H1 (cell line): ENCODE measurements around the gene ADK.

Experiments
- BCL11A ChIP-seq, 2 experiments: IDR thresholded peaks; one replicate each; pipeline ENCODE4 v1.6.1; 2011; ENCODE audit warnings: low read depth in 2 of 2, low read length in 2 of 2, mild to moderate bottlenecking in 2 of 2
- EZH2 ChIP-seq: fragments of 200-600 bp; sonication (generic); IDR thresholded peaks from 2 replicates; pipeline ENCODE4 v1.7.1; 2012; ENCODE audit warnings: low read depth, mild to moderate bottlenecking, moderate library complexity, low read length, inconsistent platforms; ENCODE audit not compliant: severe bottlenecking
- HDAC2 ChIP-seq, 2 experiments: fragments of 300-600 bp in 1 of 2; sonication (generic) in 1 of 2; IDR thresholded peaks; 2 replicates each; pipeline ENCODE4 v1.6.1; 2011 to 2012; ENCODE audit warnings: low read depth in 2 of 2, low read length in 2 of 2, mild to moderate bottlenecking in 2 of 2, moderate library complexity in 2 of 2, borderline replicate concordance in 1 of 2, inconsistent platforms in 1 of 2
- MAX ChIP-seq: IDR thresholded peaks from 2 replicates; pipeline ENCODE4 v1.6.1; 2012; ENCODE audit warnings: inconsistent platforms
- POLR2AphosphoS5 ChIP-seq: IDR thresholded peaks from 2 replicates; pipeline ENCODE4 v1.6.1; 2011; ENCODE audit warnings: low read depth, low read length
- RFX5 ChIP-seq: IDR thresholded peaks from 2 replicates; pipeline ENCODE4 v1.6.1; 2011; ENCODE audit warnings: low read depth, low read length, improper control_type of control experiment, borderline replicate concordance
- USF2 ChIP-seq: IDR thresholded peaks from 2 replicates; pipeline ENCODE4 v1.6.1; 2011; ENCODE audit warnings: low read length, improper control_type of control experiment

- no peak for TF ChIP-seq EZH2
- TF ChIP-seq MAX, result no peak
- no peak for TF ChIP-seq HDAC2 (IDR thresholded peaks at IDR 0.05; ENCODE audit: borderline replicate concordance in 1 of 2, low read depth in 2 of 2, low read length in 2 of 2)
- TF ChIP-seq POLR2AphosphoS5, result no peak
- TF ChIP-seq USF2, result no peak
- TF ChIP-seq RFX5, result no peak
- TF ChIP-seq BCL11A (IDR thresholded peaks at IDR 0.05; ENCODE audit: low read depth in 2 of 2, low read length in 2 of 2), result no peak
Observed at GRCh38 chr10:74365109-74365508, 214.1 kb downstream of the ADK start.
